ENCODE data around the gene RAB44. TPM values are rescaled to one million over a fixed set of nuclear protein-coding genes. Genes with fewer than 3 reads are reported as not detected.

Gene RAB44
- total and polyA plus RNA-seq, 8 donors = 0.06 to 0.37 (median 0.15) TPM

- peaks cover 18 to 25% of the 10 kb centered on the region in 2 donors for H3K4me1 ChIP-seq
- intact Hi-C loops (cut with DNase I) = no loop called here
- H3K9me3 ChIP-seq = no peaks in the 10 kb centered on the region
- no peak overlapping the region for H3K4me3 ChIP-seq
- H3K36me3 ChIP-seq = no peaks in the 10 kb centered on the region
- ATAC-seq = no peak
- DNase-seq = no peak
- H3K27me3 ChIP-seq = no peaks in the 10 kb centered on the region
- no peak overlapping the region for H3K27ac ChIP-seq
- no peak for TF ChIP-seq CTCF (IDR thresholded peaks at IDR 0.05)
These were observed 40.5 kb downstream of the RAB44 start for GRCh38 chr6:36738108-36738507.

- intact Hi-C loops (cut with DNase I) = no loop called here
- no peak for DNase-seq
- H3K27me3 ChIP-seq = no peaks in the 10 kb centered on the region
- peaks cover 10 to 14% of the 10 kb centered on the region in 2 donors for H3K4me1 ChIP-seq
- no peak for TF ChIP-seq CTCF (IDR thresholded peaks at IDR 0.05)
- H3K4me3 ChIP-seq = no peak overlapping the region
- H3K9me3 ChIP-seq = no peaks in the 10 kb centered on the region
- ATAC-seq = no peak
- H3K27ac ChIP-seq = no peak overlapping the region
- H3K36me3 ChIP-seq = no peaks in the 10 kb centered on the region
These were observed 42.6 kb downstream of the RAB44 start for GRCh38 chr6:36739947-36740817.

GRCh38 chr6:36740818-36741179, 43.2 kb downstream of the RAB44 start:
- peaks cover 4 to 8% of the 10 kb centered on the region in 2 donors for H3K4me1 ChIP-seq
- DNase-seq (no peak), ATAC-seq (no peak)
- no peaks in the 10 kb centered on the region for H3K36me3 ChIP-seq
- no peak for TF ChIP-seq CTCF (IDR thresholded peaks at IDR 0.05)
- H3K27ac ChIP-seq = no peak overlapping the region
- no peaks in the 10 kb centered on the region for H3K27me3 ChIP-seq
- no peaks in the 10 kb centered on the region for H3K9me3 ChIP-seq
- intact Hi-C loops (cut with DNase I) = no loop called here
- H3K4me3 ChIP-seq = no peak overlapping the region

GRCh38 chr6:36742146-36742545, 44.5 kb downstream of the RAB44 start:
- DNase-seq (peak in 1 of 4 donors; percentile 66), ATAC-seq (no peak)
- Histone ChIP-seq H3K27me3 (no peaks in the 10 kb centered on the region), H3K4me3 (no peak overlapping the region), H3K4me1 (no peaks in the 10 kb centered on the region), H3K27ac (no peak overlapping the region), H3K36me3 (no peaks in the 10 kb centered on the region), H3K9me3 (no peaks in the 10 kb centered on the region)
- intact Hi-C loops (cut with DNase I) = no loop called here
- TF ChIP-seq CTCF (IDR thresholded peaks at IDR 0.05) = no peak

- H3K27ac ChIP-seq = no peak overlapping the region
- ATAC-seq = no peak
These were observed 45.4 kb downstream of the RAB44 start for GRCh38 chr6:36743032-36743431.

More at GRCh38 chr6:36743032-36743431, 45.4 kb downstream of the RAB44 start:
- no peak for TF ChIP-seq CTCF (IDR thresholded peaks at IDR 0.05)
- Histone ChIP-seq H3K36me3 (no peaks in the 10 kb centered on the region), H3K27me3 (no peaks in the 10 kb centered on the region), H3K4me3 (no peak overlapping the region), H3K9me3 (no peaks in the 10 kb centered on the region), H3K4me1 (no peaks in the 10 kb centered on the region)
- intact Hi-C loops (cut with DNase I) = no loop called here
- DNase-seq = no peak

Data from left lung (tissue), 10 donors.